GM06990 (cell line): ENCODE measurements around the gene VWC2.
A peak's percentile ranks its signal among the peaks of the same experiment; 100 is the strongest.

Experiments
- DNase-seq: peaks from one replicate; pipeline ENCODE4 v3.0.0-alpha.2; 2011; ENCODE audit not compliant: insufficient read length; ENCODE audit errors: extremely low read depth
- H3K27me3 ChIP-seq: replicated peaks from 2 replicates; pipeline ENCODE4 v1.6.0; 2011; ENCODE audit warnings: low read length; ENCODE audit not compliant: control insufficient read depth, insufficient read depth
- H3K36me3 ChIP-seq: 2 replicates; pipeline ENCODE4 v1.5.1; 2011; ENCODE audit warnings: low read length; ENCODE audit not compliant: control insufficient read depth, insufficient read depth
- H3K4me3 ChIP-seq: replicated peaks from 2 replicates; pipeline ENCODE4 v1.5.1; 2011; ENCODE audit warnings: low read depth, mild to moderate bottlenecking, control low read depth, low read length
- CTCF ChIP-seq: IDR thresholded peaks from 2 replicates; pipeline ENCODE4 v1.5.1; 2011; ENCODE audit warnings: low read length, control low read depth, mild to moderate bottlenecking, inconsistent platforms; ENCODE audit not compliant: insufficient read depth, poor library complexity, severe bottlenecking

The VWC2 gene

GRCh38 chr7:49791088-49791741 is 17.8 kb downstream of the VWC2 start:
- Histone ChIP-seq H3K36me3 (no peaks in the 10 kb centered on the region), H3K4me3 (no peak overlapping the region), H3K27me3 (no peaks in the 10 kb centered on the region; the same call in 1 of the 2 replicates)
- TF ChIP-seq CTCF, result peak; percentile 72
- no peak for DNase-seq

DNA sequence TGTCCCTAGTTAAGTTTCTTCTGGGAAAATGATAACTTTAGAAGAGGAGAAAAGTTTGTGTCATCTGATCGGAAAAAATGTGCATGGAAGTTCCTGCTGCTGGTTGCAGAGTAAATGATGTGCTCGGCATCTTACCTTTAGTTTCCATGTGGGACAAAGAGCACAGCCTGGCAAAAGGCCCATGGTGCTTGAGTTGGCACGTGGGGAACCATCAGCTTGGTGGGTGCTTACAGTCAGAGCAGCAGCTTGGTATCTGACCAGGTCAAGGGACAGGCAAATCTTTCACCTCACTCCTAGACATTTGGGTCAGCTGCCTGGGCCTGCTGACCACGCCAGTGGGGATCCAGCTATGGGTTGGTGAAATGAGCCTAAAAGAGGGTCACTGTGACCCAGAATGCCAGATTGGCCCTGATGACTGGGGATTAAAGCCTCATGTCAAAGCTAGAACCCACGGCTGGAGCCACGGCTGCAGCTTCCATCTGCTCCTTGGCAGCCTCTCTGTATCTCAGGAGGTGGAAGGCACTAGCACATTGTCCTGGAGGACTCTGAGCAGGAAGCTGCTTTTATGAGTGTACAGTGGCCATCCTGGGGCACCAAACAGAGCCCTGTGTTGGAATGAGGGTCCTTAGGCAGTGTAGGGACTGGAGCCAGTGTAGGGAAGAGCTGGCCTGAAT is 24.7 kb downstream of the VWC2 start:
- no peak for TF ChIP-seq CTCF
- Histone ChIP-seq H3K27me3 (no peaks in the 10 kb centered on the region; the same call in 1 of the 2 replicates), H3K4me3 (no peak overlapping the region), H3K36me3 (no peaks in the 10 kb centered on the region)
- no peak for DNase-seq

- no peak for TF ChIP-seq CTCF
- Histone ChIP-seq H3K36me3 (no peaks in the 10 kb centered on the region), H3K27me3 (no peaks in the 10 kb centered on the region; the same call in 1 of the 2 replicates), H3K4me3 (no peak overlapping the region)
- no peak for DNase-seq
These were observed 26.6 kb downstream of the VWC2 start for GRCh38 chr7:49800031-49800430.

DNA sequence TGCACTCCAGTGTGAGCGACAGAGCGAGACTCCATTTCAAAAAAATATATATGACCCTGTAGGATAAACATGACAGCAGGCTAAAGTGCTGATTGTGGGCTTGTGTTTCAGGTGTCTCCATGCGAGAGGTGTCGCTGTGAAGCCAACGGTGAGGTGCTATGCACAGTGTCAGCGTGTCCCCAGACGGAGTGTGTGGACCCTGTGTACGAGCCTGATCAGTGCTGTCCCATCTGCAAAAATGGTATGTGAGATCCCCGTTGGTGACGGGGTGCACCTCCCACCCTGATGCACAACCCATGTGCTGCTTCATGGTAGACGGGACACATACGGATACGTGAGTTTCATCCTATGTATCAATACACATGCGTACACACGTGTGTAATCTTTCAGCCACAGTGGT is 29.2 kb downstream of the VWC2 start:
- TF ChIP-seq CTCF, result no peak
- no peak for DNase-seq
- H3K4me3 ChIP-seq, result no peak overlapping the region

GRCh38 chr7:49803812-49804211 is 30.4 kb downstream of the VWC2 start:
- H3K4me3 ChIP-seq, result no peak overlapping the region

More for the DNA sequence above, 29.2 kb downstream of the VWC2 start:
- Histone ChIP-seq H3K27me3 (no peaks in the 10 kb centered on the region; the same call in 1 of the 2 replicates), H3K36me3 (no peaks in the 10 kb centered on the region)

More at GRCh38 chr7:49803812-49804211, 30.4 kb downstream of the VWC2 start:
- no peak for TF ChIP-seq CTCF
- no peaks in the 10 kb centered on the region for H3K27me3 ChIP-seq
- no peak for DNase-seq
- no peaks in the 10 kb centered on the region for H3K36me3 ChIP-seq
